Measurements from ENCODE around the gene C6orf62.
"Not testable (repeated sequence)": the region's sequence is repeated elsewhere in the genome, so short reads cannot be mapped to it uniquely, and the experiment has no call there.

The C6orf62 gene

GRCh38 chr6:24695635-24696034 is 23.3 kb downstream of the C6orf62 start:
- peak in 1 of 2 donors; percentile 16 for DNase-seq

- DNase-seq, result no peak
Measured at GRCh38 chr6:24694198-24694597, 24.8 kb downstream of the C6orf62 start.

- no peak for DNase-seq
Measured at GRCh38 chr6:24692848-24693592, 25.9 kb downstream of the C6orf62 start.

- no peak for DNase-seq
Measured at GRCh38 chr6:24692415-24692814, 26.5 kb downstream of the C6orf62 start.

- DNase-seq, result no peak
Measured at GRCh38 chr6:24692003-24692402, 27.0 kb downstream of the C6orf62 start.

- no peak for DNase-seq
Measured at GRCh38 chr6:24691550-24691949, 27.4 kb downstream of the C6orf62 start.

GRCh38 chr6:24690593-24690992 is 28.4 kb downstream of the C6orf62 start:
- no peak for DNase-seq

GRCh38 chr6:24689964-24690363 is 29.0 kb downstream of the C6orf62 start:
- DNase-seq, result no peak

- DNase-seq, result no peak
Measured at GRCh38 chr6:24686946-24687345, 32.0 kb downstream of the C6orf62 start.

GRCh38 chr6:24686408-24686807 is 32.5 kb downstream of the C6orf62 start:
- DNase-seq, result no peak

- no peak for DNase-seq
Measured at GRCh38 chr6:24683297-24684296, 35.4 kb downstream of the C6orf62 start.

GRCh38 chr6:24680582-24680981 is 38.4 kb downstream of the C6orf62 start:
- no peak for DNase-seq

GRCh38 chr6:24678792-24679352 is 40.1 kb downstream of the C6orf62 start:
- DNase-seq, result not testable (repeated sequence)

- no peak for DNase-seq
Measured at GRCh38 chr6:24673625-24674024, 45.3 kb downstream of the C6orf62 start.

- DNase-seq, result no peak
Measured at GRCh38 chr6:24672620-24673182, 46.3 kb downstream of the C6orf62 start.

GRCh38 chr6:24671077-24671476 is 47.9 kb downstream of the C6orf62 start:
- not testable (repeated sequence) for DNase-seq

GRCh38 chr6:24670492-24670891 is 48.5 kb downstream of the C6orf62 start:
- DNase-seq, result not testable (repeated sequence)

- DNase-seq, result no peak
Measured at GRCh38 chr6:24668997-24669361, 50.0 kb downstream of the C6orf62 start.

GRCh38 chr6:24668066-24668996 is 50.6 kb downstream of the C6orf62 start:
- not testable (repeated sequence) for DNase-seq

GRCh38 chr6:24667378-24667803 is 51.6 kb downstream of the C6orf62 start:
- peak in 1 of 2 donors; percentile 24 for DNase-seq

GRCh38 chr6:24666641-24667377 is 52.1 kb downstream of the C6orf62 start, which contains the start of the genes ACOT13 and TDP2:
ACOT13 (plus strand) TSS chr6:24667077; CDS start chr6:24667264, 187 bp downstream.
TDP2 (minus strand) TSS chr6:24666899; CDS start chr6:24666862, 37 bp downstream.
- peak; percentile 83 to 94 for DNase-seq
